ENCODE data around the gene ZRANB2. TPM values are rescaled to one million over a fixed set of nuclear protein-coding genes. Genes with fewer than 3 reads are reported as not detected.

Gene ZRANB2
- total RNA-seq, 1 donor from 2014 or later = 60.7 TPM

DNA sequence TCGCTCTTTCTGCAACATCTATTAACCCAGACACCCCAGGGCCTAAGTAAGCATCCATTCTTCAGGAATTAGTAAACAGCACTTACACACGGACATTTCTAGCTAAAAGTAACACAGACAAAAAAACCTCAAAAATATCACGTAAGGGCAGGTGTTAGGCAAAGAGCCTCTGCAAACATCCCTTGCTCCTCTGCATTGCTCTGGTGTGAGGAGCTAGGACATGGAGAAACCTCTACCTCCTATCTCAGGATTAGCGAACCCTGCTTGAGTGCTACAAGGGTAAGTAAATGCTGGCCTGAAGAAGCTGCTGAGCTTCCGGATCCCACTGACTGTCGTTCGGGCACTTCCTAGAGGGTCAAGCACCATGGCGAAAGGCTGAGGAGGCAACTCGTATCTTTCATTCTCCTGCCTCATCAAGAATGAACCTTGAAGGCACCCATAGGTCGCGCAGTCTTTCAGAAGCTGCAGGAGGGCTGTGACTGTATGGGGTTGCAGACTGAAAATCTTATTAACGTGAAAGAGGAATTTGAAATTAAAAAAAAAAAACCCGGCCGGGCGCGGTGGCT, 35.3 kb downstream of the ZRANB2 start:
- H3K9me3 Mint-ChIP-seq (ENCODE audit: low read depth) = no peaks in the 10 kb centered on the region
- H3K4me3 Mint-ChIP-seq (ENCODE audit: unreplicated experiment) = peak overlapping the region; percentile 44
- TF ChIP-seq, protein P1, sequence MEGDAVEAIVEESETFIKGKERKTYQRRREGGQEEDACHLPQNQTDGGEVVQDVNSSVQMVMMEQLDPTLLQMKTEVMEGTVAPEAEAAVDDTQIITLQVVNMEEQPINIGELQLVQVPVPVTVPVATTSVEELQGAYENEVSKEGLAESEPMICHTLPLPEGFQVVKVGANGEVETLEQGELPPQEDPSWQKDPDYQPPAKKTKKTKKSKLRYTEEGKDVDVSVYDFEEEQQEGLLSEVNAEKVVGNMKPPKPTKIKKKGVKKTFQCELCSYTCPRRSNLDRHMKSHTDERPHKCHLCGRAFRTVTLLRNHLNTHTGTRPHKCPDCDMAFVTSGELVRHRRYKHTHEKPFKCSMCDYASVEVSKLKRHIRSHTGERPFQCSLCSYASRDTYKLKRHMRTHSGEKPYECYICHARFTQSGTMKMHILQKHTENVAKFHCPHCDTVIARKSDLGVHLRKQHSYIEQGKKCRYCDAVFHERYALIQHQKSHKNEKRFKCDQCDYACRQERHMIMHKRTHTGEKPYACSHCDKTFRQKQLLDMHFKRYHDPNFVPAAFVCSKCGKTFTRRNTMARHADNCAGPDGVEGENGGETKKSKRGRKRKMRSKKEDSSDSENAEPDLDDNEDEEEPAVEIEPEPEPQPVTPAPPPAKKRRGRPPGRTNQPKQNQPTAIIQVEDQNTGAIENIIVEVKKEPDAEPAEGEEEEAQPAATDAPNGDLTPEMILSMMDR (IDR thresholded peaks at IDR 0.05) = no peak
- H3K27me3 Mint-ChIP-seq (ENCODE audit: low read depth) = peaks cover 43% of the 10 kb centered on the region
- H3K4me1 Mint-ChIP-seq (ENCODE audit: low read depth) = peaks cover 16% of the 10 kb centered on the region
- DNase-seq (ENCODE audit: low spot score) = no peak
- no peaks in the 10 kb centered on the region for H3K36me3 Mint-ChIP-seq (ENCODE audit: low read depth)
- H3K27ac Mint-ChIP-seq (ENCODE audit: unreplicated experiment) = no peak overlapping the region

DNA sequence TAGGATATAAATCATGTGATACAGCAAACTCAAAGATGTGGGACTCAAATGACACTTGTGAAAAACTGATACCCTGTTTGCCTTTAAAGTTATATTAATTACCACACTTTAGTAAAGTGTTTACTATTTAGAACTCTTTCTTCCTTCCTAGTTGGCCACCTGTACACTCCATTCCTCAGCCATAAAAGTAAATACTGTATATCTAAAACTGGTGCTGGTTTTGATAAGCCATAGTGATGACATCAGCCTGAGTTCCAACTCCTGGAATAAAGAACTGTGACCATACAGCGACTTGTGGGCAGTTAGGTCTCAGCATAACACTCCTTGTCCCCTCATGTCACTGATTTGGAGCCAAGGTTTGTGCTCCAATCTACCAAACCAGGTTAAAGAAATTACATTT, 36.0 kb downstream of the ZRANB2 start:
- Mint-ChIP-seq H3K4me3 (ENCODE audit: unreplicated experiment) (no peak overlapping the region), H3K27ac (ENCODE audit: unreplicated experiment) (no peak overlapping the region), H3K27me3 (ENCODE audit: low read depth) (peaks cover 43% of the 10 kb centered on the region), H3K9me3 (ENCODE audit: low read depth) (no peaks in the 10 kb centered on the region), H3K4me1 (ENCODE audit: low read depth) (peaks cover 17% of the 10 kb centered on the region), H3K36me3 (ENCODE audit: low read depth) (peaks cover under 1% of the 10 kb centered on the region)
- TF ChIP-seq, protein P1 (IDR thresholded peaks at IDR 0.05) = no peak
- DNase-seq (ENCODE audit: low spot score) = no peak

DNA sequence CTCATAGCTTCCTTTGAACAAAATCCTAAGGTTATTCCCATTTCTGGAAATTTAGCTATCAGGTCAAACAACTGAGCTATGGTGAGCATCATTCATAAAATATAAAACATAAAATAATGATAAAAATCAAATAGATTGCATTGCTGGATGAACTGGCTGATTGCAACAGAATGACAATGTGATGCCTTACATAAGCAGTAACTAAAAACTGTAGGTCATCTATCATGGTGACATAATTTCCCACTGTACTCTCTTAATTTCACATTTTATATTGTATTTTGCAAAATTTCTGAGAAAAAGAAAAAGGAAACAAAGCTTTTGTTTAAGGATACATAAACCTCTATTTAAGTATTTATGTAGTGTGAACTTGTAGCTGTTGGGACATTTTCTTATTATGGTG, 37.8 kb downstream of the ZRANB2 start:
- no peak for DNase-seq (ENCODE audit: low spot score)
- Mint-ChIP-seq H3K27ac (ENCODE audit: unreplicated experiment) (no peak overlapping the region), H3K4me3 (ENCODE audit: unreplicated experiment) (no peak overlapping the region), H3K27me3 (ENCODE audit: low read depth) (peaks cover 42% of the 10 kb centered on the region), H3K36me3 (ENCODE audit: low read depth) (peaks cover 1% of the 10 kb centered on the region), H3K4me1 (ENCODE audit: low read depth) (peaks cover 19% of the 10 kb centered on the region), H3K9me3 (ENCODE audit: low read depth) (no peaks in the 10 kb centered on the region)
- TF ChIP-seq, protein P1 (IDR thresholded peaks at IDR 0.05) = no peak

DNA sequence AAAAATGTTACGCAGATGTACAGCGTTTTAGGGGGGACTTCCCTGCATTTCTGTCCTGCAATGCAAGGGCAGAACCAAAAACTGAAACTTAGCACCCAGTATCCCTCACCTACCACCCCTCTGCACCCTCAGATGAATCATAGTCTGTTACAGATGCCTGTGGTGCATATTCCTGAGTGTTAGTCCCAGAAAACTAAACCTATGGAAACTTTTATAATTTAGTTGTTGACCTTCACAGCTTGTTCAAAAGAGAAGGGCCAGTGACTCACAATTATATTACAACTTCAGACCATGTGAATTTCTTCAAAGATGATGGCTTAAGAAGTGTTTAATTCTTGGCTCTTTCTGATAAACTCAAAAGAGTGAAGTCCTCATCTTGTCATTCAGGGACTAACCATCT, 39.0 kb downstream of the ZRANB2 start:
- no peak for DNase-seq (ENCODE audit: low spot score)
- TF ChIP-seq, protein P1 (IDR thresholded peaks at IDR 0.05) = no peak
- Mint-ChIP-seq H3K36me3 (ENCODE audit: low read depth) (peaks cover 1% of the 10 kb centered on the region), H3K27ac (ENCODE audit: unreplicated experiment) (no peak overlapping the region), H3K4me3 (ENCODE audit: unreplicated experiment) (no peak overlapping the region), H3K4me1 (ENCODE audit: low read depth) (peaks cover 10% of the 10 kb centered on the region), H3K9me3 (ENCODE audit: low read depth) (no peaks in the 10 kb centered on the region), H3K27me3 (ENCODE audit: low read depth) (peaks cover 34% of the 10 kb centered on the region)

DNA sequence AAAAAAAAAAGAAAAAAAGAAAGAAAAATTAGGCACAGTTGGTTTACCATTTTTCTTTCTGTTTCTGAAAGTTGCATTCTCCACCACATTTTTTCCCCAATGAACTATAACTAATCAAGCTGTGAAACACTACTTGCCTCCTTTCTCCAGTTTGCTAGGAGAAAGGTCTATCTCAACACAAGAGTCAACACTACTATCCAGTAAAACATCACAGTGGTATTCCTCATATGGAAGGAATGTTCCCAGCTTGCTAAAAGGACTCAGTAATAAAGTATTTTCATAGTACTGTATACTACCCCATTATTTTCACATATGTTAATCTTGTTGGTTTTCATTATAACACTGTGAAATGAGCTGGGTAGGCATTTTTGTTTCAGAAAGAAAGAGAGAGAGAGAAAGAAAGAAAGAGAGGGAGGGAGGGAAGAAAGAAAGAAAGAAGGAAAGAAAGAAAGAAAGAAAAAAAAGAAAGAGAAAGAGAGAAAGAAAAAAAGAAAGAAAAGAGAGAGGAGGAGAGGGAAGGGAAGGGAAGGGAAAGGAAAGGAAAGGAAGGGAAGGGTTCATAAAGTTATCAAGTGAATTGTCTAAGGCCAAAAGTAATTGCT, 41.1 kb downstream of the ZRANB2 start:
- H3K27ac Mint-ChIP-seq (ENCODE audit: unreplicated experiment) = no peak overlapping the region
- H3K4me3 Mint-ChIP-seq (ENCODE audit: unreplicated experiment) = no peak overlapping the region
- peaks cover 30% of the 10 kb centered on the region for H3K27me3 Mint-ChIP-seq (ENCODE audit: low read depth)
- H3K36me3 Mint-ChIP-seq (ENCODE audit: low read depth) = peaks cover 4% of the 10 kb centered on the region
- peaks cover 10% of the 10 kb centered on the region for H3K4me1 Mint-ChIP-seq (ENCODE audit: low read depth)
- no peak for DNase-seq (ENCODE audit: low spot score)
- no peaks in the 10 kb centered on the region for H3K9me3 Mint-ChIP-seq (ENCODE audit: low read depth)
- TF ChIP-seq, protein P1 (IDR thresholded peaks at IDR 0.05) = no peak
